ENCODE data around the gene RDH5.
A peak's percentile ranks its signal among the peaks of the same experiment; 100 is the strongest.

The RDH5 gene

GRCh38 chr12:55696796-55697462, 23.3 kb upstream of the RDH5 start:
- DNase-seq, result no peak

DNA sequence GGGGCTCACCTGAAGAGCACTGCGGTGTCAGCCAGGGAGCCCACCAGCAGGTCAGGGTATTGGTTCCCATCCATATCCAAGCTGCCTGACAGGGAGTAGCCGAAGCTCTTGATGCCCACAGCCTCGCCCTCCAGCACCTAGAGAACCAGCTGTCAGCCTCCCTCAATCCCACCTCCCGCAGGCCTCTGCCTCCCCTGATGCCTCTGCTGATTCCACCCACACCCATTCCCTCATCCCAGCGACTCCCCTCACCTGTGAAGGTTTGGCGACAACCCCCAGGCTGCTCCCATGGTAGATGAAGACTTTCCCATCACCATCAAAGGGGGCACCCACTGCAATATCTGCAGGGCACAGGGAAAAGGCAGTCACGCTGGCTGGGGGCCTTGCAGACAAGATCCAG, 22.5 kb upstream of the RDH5 start:
- no peak for DNase-seq

DNA sequence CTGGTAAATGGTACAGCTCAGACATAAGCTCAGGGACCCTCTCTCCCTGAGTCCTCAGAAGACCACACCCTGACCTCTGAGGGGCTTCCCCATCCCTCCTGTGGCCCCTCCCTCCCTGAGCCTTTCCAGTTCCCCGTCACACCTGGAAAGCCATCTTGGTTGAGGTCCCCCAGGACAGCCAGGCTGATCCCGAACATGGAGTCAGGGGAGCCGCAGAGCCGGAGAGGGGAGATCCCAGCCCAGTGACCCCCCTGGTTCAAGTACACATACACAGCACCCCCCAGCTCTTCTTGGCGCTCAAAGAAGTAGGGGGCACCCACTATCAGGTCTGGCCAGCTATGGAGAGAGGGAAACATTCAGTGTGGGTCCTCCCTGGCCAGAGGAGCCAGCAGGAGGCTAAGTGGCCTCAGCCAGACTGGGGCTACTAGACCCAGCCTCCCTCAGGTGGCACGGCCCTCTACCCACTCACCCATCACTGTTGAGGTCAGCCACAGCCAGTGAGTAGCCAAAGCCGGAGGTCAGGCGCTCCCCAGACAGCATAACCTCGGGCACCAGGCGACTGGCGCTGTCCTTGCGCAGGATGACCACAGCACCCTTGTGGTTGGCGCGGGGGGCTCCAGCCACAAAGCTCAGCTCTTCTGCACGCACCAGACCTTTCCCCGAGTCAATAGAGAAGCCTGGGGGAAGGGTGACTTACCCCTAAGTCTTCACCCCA, 21.8 kb upstream of the RDH5 start:
- no peak for DNase-seq

DNA sequence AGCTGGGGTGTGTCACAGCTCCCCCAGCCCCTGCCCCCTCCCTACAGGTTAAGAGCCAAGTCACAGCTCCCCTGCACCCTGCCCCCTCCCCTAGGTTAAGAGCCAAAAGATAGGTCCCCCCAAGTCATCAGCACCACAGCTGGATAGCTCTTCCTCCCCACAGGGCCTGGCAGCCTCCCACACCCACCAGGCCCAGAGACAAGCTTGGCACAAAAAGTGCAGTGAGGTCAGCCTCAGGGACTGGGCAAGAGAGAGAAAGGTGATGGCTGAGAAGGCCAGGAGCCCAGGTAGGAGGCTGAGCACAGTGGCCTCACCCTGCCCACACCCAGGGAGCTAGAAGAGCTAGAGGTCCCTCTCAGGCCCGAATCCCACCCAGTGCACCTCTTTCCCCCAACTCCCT, 21.2 kb upstream of the RDH5 start:
- no peak for DNase-seq

DNA sequence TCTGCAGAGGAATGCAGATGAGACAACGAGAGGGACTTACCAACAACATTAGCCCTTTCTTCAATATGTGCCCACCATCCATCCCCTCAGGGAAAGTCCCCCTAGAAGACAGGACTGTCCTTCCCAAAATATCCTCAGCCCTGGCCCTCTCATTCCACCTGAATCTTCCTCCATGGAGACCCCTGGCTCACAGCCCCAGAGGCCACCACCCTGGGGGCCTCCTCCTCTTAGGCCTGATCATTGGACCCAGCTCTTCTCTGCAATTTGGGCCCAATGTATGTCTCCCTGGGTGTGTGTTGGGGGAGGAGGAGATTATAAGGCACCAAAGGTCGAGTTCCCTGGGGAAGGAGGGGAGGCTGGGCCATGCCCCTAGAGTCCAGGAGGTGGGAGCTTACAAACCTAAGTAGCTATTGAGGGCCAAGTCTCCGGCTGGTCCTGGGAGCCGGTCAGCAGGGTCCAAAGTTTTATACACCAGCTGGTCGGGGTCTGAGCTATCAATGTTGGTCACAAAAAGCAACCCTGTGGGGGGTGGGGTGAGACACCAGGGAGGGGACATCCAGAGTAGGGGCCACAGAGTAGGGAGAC, 20.6 kb upstream of the RDH5 start:
- DNase-seq, result no peak

GRCh38 chr12:55700255-55701018, 19.8 kb upstream of the RDH5 start:
- DNase-seq, result no peak

DNA sequence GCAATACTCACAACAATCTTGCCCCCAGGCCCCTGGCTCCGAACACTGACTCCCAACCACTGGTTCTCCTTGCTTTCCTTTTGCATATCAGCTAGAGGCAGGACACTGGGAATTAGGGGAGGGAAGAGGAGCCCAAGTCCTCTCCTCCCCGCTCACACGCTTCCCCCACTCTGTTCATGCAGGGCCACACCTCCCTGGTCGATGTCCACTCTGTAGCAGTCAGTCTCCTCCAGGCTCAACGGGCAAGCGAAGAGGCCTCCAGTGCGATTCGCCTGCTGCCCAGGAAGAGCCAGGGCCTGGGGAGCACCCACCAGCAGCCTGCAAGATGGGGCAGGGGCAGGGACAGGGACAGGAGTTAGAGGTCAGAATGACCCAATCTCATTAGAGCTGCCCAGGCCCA, 17.3 kb upstream of the RDH5 start:
- DNase-seq, result no peak

DNA sequence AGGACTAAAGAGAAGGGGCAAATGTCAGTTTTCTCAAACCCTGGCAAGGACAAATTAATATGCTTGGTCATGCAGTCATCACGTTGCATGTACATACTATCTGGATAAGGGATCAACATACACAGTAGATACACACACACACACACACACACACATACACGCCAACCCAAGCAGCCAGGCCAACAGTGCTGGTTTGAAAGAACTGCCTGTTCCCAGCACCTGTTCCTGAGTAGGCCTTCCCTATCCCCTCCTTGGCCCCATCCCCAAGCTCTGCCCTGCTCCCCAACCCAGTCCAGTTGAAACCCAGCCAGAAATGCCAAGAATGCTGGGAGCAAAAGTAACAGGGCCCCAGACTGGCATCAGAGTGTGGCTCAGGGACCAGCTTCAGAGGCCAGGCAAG, 16.9 kb upstream of the RDH5 start:
- no peak for DNase-seq

GRCh38 chr12:55703901-55704761, 16.1 kb upstream of the RDH5 start:
- DNase-seq, result no peak

DNA sequence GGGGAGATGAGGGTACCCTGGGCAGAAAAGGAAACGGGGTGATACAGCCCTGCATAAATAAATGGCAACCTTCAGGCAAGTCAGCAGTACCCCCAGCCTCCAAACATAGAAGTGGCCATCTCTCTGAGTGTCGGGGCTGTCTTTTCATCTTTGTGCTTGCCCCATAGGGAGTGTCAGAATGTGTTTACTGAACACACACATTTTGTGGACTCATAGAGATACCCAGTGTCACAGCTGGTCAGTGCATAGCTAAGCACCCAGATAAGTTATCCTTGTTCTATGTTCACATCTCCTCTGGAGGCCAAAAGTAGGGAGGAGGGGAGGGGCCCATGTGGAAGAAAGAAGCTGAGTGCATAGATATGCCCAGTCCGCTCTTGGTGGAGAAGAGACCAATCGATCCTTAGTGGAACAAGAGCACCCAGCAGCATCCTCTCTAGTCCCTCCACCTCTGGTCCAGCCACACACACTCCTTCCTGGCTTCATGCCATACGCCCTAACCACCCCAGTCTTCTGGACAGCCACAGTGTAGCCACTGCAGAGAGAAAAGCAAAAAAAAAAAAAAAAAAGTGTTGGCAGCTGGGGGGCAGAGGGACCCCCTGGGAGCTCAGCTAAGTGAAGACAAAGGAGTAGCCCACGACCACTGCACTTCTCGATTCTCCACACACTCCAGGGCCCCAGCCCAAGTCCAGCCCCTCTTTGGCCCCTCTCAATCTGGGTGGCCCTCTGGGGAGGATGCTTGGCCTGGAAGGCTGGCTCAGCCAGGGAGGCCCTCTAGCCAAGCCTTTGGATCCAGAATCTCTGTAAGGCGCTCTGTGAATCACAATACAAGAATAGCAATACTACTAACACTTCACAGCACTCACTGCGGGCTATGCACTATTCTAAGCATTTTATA, 15.1 kb upstream of the RDH5 start:
- no peak for DNase-seq

- no peak for DNase-seq
These were observed 14.3 kb upstream of the RDH5 start for GRCh38 chr12:55705782-55706402.

- no peak for DNase-seq
These were observed 13.5 kb upstream of the RDH5 start for GRCh38 chr12:55706568-55707218.

DNA sequence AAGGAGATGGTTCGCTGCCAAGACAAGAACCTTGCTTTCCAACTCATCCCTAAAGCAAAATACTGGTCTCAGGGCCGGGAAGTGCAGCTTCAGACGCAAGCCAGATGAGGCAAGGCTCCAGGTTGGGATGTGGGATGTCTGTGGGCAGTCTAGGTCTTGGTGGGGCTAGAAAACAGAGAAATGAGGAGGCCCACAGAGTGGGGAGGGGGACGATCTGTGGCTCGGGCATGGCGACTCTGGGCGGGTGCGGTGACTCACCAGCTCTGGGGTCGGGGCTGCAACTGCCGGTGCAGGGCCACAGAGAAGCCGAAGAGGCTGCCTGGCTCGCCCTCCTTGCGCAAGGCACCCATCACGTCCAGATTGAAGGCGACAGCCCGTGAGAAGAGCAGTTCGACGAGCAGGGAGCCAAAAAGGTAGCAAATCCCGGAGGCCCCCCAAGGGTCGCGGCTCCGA, 12.9 kb upstream of the RDH5 start:
- DNase-seq, result no peak

DNA sequence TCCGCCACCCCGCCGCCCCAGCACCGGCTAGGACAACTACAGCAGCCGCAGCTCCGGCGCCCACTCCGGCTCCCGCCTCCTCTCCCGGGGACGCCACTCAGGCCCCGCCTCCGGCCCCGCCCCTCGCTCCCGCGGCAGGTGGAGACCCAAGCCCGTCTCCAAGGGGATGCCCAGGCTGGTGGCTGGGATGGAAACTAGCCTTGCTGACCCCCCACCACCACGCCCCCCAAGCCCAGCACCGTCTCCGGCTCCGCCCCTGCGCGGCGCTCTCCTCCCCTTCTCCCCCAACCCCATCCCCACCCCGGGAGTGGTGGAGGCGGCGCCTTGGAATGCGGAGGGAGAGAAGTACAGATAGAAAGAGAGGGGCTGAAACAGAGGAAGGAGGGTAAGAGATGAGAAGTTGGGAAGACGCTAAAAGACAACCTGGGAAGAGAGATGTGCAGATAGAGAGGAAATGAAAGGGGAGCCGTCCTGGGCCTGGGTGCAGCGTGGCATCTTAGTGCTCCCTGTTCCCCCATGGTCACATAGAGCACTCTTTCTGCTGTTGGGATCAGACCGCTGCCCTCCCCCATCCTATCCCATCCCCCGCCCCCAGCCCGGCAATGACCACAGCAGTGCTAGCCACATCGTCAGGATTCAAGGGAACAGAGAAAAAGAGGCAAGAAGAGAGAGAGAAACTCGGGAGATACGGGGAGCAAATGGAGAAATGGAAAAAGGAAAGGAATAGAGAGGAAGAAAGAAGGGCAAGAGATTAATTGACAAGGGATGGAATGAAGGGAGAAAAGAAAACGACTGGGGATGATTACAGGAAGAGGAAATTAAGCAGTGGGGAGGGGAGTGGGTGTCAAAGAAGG, 12.1 kb upstream of the RDH5 start, which contains the start of gene ITGA7:
ITGA7 (minus strand) TSS at position 64 of the 854 bp plus-strand sequence. CDS start 222 bp downstream, outside the sequence.
- DNase-seq, result no peak

DNA sequence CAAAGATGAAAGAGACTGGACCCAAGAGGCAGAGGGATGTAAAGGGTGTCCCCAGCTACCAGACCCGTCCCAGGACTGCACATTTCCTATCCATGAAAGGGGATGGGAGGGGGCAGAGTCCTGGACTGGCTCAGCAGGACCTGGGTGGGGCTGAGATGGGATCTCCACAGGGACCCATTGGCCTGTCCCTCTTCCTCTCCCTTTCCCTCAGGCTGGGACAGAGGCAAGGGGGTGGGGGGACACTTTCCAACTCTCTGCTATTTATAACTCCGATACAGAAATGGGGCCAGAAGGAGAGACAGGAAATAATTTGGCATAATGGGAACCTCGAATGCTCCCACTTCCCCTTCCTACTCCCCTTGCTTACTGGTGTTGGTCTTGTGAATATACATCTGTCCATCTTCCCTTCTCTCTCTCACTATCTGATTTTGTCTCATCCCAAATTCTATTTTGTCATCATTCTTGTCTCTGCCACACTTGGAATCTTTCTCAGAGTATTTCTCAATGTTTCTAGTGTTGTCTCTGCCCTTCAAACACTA, 11.4 kb upstream of the RDH5 start:
- DNase-seq, result peak in 1 of 2 experiments; percentile 14

GRCh38 chr12:55711786-55712553, 8.2 kb upstream of the RDH5 start:
- DNase-seq, result no peak

GRCh38 chr12:55712700-55713415, 7.3 kb upstream of the RDH5 start:
- no peak for DNase-seq

Measured in Kasumi-1 (cell line).